ENCODE measurements around the gene CFAP126. TPM values are rescaled to one million over a fixed set of nuclear protein-coding genes. Genes with fewer than 3 reads are reported as not detected.

The CFAP126 gene
- total and polyA plus RNA-seq, 9 donors, result 0.11 to 15.2 (median 1.7) TPM; not detected in 4

DNA sequence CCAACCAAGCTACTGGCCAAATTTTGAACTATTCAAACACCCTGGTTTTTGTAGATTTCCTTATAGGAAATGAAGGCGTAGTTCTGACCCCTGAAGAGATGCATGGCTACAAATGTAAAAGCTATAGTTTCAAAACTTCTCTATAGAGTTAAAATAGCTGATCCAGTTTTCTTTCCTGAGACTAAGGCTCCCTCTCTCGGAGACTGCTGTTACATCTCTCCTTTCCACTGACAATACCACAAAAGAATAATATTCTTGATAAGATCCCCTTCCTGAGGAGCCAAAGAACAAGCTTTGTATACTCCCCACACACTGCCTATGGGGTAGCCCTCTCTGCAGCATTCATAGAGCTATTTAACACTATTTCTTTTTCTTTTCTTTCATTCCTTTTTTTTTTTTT lies 6.7 kb upstream of the CFAP126 start:
- H3K4me3 ChIP-seq, result no peak overlapping the region
- H3K36me3 ChIP-seq, result no peaks in the 10 kb centered on the region
- WGBS, 3 donors, result 27 to 41% (median 30%) methylated on average over 2 of the region's 2 CpGs
- no peaks in the 10 kb centered on the region for H3K4me1 ChIP-seq (ENCODE audit: insufficient read depth)
- no peaks in the 10 kb centered on the region for H3K9me3 ChIP-seq
- no peak for TF ChIP-seq POLR2A (IDR thresholded peaks at IDR 0.05)
- no peak for TF ChIP-seq CTCF (IDR thresholded peaks at IDR 0.05)
- TF ChIP-seq EP300 (IDR thresholded peaks at IDR 0.05), result no peak
- intact Hi-C loops (cut with DNase I), result no loop called here
- no peaks in the 10 kb centered on the region for H3K27me3 ChIP-seq
- H3K27ac ChIP-seq, result no peak overlapping the region
- DNase-seq, result no peak

DNA sequence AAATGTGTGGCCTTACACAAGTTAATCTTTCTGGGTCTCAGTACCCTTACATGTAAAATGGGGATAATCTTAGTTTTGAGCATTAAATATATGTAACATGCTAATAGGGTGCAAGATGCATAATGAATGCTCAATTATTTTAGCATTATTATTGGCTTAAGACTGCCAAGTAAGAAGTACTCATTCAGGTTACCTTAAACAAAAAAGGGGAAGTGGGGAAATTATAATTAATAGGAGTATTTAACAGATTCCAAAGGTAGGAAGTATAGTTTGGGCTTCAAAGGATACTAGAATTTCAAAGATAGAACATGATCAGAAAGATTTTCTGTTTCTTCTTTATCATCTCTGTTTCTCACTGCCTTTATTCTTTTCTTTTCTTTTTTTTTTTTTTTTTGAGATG lies 5.8 kb upstream of the CFAP126 start:
- intact Hi-C loops (cut with DNase I), result no loop called here
- H3K4me1 ChIP-seq (ENCODE audit: insufficient read depth), result no peaks in the 10 kb centered on the region
- no peaks in the 10 kb centered on the region for H3K27me3 ChIP-seq
- TF ChIP-seq POLR2A (IDR thresholded peaks at IDR 0.05) (no peak), CTCF (IDR thresholded peaks at IDR 0.05) (no peak), EP300 (IDR thresholded peaks at IDR 0.05) (no peak)
- no peaks in the 10 kb centered on the region for H3K36me3 ChIP-seq
- H3K9me3 ChIP-seq, result no peaks in the 10 kb centered on the region
- no peak overlapping the region for H3K4me3 ChIP-seq
- no peak for DNase-seq
- no peak overlapping the region for H3K27ac ChIP-seq

DNA sequence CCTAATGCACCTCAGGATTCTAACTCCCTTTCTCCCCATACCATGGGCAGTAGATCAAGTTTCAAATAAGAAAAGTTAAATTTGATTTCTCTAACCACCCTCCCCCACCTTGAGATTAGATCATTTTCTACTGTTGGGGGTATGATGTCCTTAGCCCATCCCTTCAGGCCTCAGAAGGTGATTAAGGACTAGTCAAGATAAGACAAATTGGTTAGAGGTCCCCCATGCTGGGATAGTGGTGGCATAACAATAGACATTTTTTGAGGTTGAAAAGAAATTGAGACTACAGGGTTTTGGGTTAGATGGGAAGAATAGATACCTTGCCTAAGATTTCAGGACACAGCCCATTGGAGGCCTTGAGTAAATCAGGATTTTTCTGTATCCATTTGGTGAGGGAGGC lies 2.5 kb downstream of the CFAP126 start:
- no peak overlapping the region for H3K4me3 ChIP-seq
- TF ChIP-seq CTCF (IDR thresholded peaks at IDR 0.05) (no peak), POLR2A (IDR thresholded peaks at IDR 0.05) (no peak), EP300 (IDR thresholded peaks at IDR 0.05) (no peak)
- DNase-seq, result no peak
- no peaks in the 10 kb centered on the region for H3K36me3 ChIP-seq
- no peaks in the 10 kb centered on the region for H3K27me3 ChIP-seq
- no peaks in the 10 kb centered on the region for H3K9me3 ChIP-seq
- intact Hi-C loops (cut with DNase I), result no loop called here
- H3K27ac ChIP-seq, result no peak overlapping the region
- H3K4me1 ChIP-seq (ENCODE audit: insufficient read depth), result no peaks in the 10 kb centered on the region

DNA sequence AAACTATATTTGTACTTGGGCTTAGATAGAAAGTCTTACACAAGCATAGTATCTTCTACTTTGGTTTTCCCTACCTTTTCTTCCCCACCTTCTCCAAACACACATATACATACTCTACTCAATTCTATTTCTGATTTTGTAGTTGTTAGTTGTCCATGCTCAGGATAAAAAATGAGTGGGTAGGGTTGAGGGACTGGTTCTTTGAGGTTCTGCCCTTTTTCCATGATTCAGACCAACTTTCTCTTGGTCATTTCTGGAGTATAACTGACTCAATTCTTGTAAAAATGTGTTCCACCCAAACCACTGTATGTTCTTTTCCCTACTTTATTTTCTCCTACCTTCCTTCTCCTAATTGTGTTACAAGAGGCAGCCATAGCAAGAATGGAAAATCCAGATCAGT lies 3.3 kb downstream of the CFAP126 start:
- Histone ChIP-seq H3K4me3 (no peak overlapping the region), H3K27me3 (no peaks in the 10 kb centered on the region), H3K36me3 (no peaks in the 10 kb centered on the region), H3K9me3 (no peaks in the 10 kb centered on the region), H3K27ac (no peak overlapping the region), H3K4me1 (ENCODE audit: insufficient read depth) (no peaks in the 10 kb centered on the region)
- DNase-seq, result no peak
- TF ChIP-seq CTCF (IDR thresholded peaks at IDR 0.05) (no peak), POLR2A (IDR thresholded peaks at IDR 0.05) (no peak), EP300 (IDR thresholded peaks at IDR 0.05) (no peak)
- intact Hi-C loops (cut with DNase I), result no loop called here

GRCh38 chr1:161359291-161359690 lies 8.4 kb downstream of the CFAP126 start:
- H3K27ac ChIP-seq, result no peak overlapping the region
- H3K9me3 ChIP-seq, result no peaks in the 10 kb centered on the region
- no peaks in the 10 kb centered on the region for H3K27me3 ChIP-seq
- H3K36me3 ChIP-seq, result no peaks in the 10 kb centered on the region
- intact Hi-C loops (cut with DNase I), result no loop called here
- TF ChIP-seq EP300 (IDR thresholded peaks at IDR 0.05) (no peak), POLR2A (IDR thresholded peaks at IDR 0.05) (no peak), CTCF (IDR thresholded peaks at IDR 0.05) (no peak)
- no peak for DNase-seq
- no peak overlapping the region for H3K4me3 ChIP-seq
- H3K4me1 ChIP-seq (ENCODE audit: insufficient read depth), result no peaks in the 10 kb centered on the region

Measured in ovary (tissue), 9 donors.